IMR-90 (cell line): ENCODE measurements around the gene LPXN. TPM values are rescaled to one million over a fixed set of nuclear protein-coding genes. Genes with fewer than 3 reads are reported as not detected.

Experiments used
- ATAC-seq: fragments of 200-7000 bp; cut with Tn5 transposase; 2 replicates; pipeline ENCODE4 v1.9.1; 2020; ENCODE audit warnings: low read depth, mild to moderate bottlenecking, moderate library complexity
- BruUV-seq: library from RNA; stranded (reverse); fragments of 400-500 nt; replicated peaks from 2 replicates; lab custom pipeline; 2021; lab: Mats Ljungman, UMichigan
- CTCF ChIA-PET: fragments of 300-600 bp; formaldehyde crosslinking; extraction: SDS; loops from one replicate; lab custom pipeline; 2021; ENCODE audit warnings: antibody characterized with exemption; lab: Yijun Ruan, JAX
- POLR2A ChIA-PET: fragments of 300-600 bp; sonication (Branson Sonifier 250); formaldehyde crosslinking; loops from one replicate; lab custom pipeline; 2022; ENCODE audit warnings: antibody characterized with exemption; ENCODE audit not compliant: unreplicated experiment; lab: Charles Lee
- DNase-seq: peaks from one replicate; pipeline ENCODE4 v3.0.0; 2013
- H2AFZ ChIP-seq: replicated peaks from 2 replicates; pipeline ENCODE3; 2013; ENCODE audit warnings: low read length, mild to moderate bottlenecking; ENCODE audit not compliant: poor library complexity
- H2AK5ac ChIP-seq: 2 replicates; pipeline ENCODE4 v1.6.1; 2013; ENCODE audit warnings: low read depth, low read length, inconsistent platforms
- H2AK9ac ChIP-seq: replicated peaks from 2 replicates; pipeline ENCODE3; 2013; ENCODE audit warnings: mild to moderate bottlenecking, low read depth, low read length, moderate library complexity; ENCODE audit not compliant: poor library complexity
- H2BK120ac ChIP-seq: 2 replicates; pipeline ENCODE4 v1.6.1; 2013; ENCODE audit warnings: low read depth, low read length, inconsistent platforms
- H2BK15ac ChIP-seq: 3 replicates; pipeline ENCODE4 v1.6.1; 2013; ENCODE audit warnings: low read depth, low read length, inconsistent platforms
- H2BK20ac ChIP-seq: 2 replicates; pipeline ENCODE4 v1.6.1; 2013; ENCODE audit warnings: low read depth, mild to moderate bottlenecking, inconsistent platforms, low read length, moderate library complexity
- H2BK5ac ChIP-seq: 2 replicates; pipeline ENCODE4 v1.6.1; 2013; ENCODE audit warnings: mild to moderate bottlenecking, low read depth, low read length, inconsistent platforms; ENCODE audit not compliant: poor library complexity, severe bottlenecking
- H3K14ac ChIP-seq: replicated peaks from 2 replicates; pipeline ENCODE4 v1.6.1; 2013; ENCODE audit warnings: low read depth, low read length, inconsistent platforms
- H3K18ac ChIP-seq: 2 replicates; pipeline ENCODE4 v1.6.1; 2013; ENCODE audit warnings: low read depth, low read length, control low read depth
- H3K23ac ChIP-seq: 2 replicates; pipeline ENCODE4 v1.6.1; 2013; ENCODE audit warnings: low read depth, low read length, inconsistent platforms
- H3K27ac ChIP-seq: 2 replicates; pipeline ENCODE4 v1.5.1; 2013; ENCODE audit warnings: mild to moderate bottlenecking, control low read depth, low read length; ENCODE audit not compliant: insufficient read depth
- H3K27me3 ChIP-seq: 2 replicates; pipeline ENCODE4 v1.6.1; 2013; ENCODE audit warnings: low read length; ENCODE audit not compliant: control insufficient read depth, insufficient read depth
- H3K36me3 ChIP-seq: 2 replicates; pipeline ENCODE4 v1.6.1; 2013; ENCODE audit warnings: low read length, mixed read lengths; ENCODE audit not compliant: control insufficient read depth, insufficient read depth
- H3K4ac ChIP-seq: 2 replicates; pipeline ENCODE4 v1.6.1; 2013; ENCODE audit warnings: low read depth, low read length, inconsistent platforms
- H3K4me1 ChIP-seq: 2 replicates; pipeline ENCODE4 v1.6.1; 2013; ENCODE audit warnings: low read length, mixed read lengths; ENCODE audit not compliant: control insufficient read depth, insufficient read depth
- H3K4me2 ChIP-seq: 2 replicates; pipeline ENCODE4 v1.6.1; 2013; ENCODE audit warnings: low read depth, mild to moderate bottlenecking, control low read depth, low read length, moderate library complexity
- H3K4me3 ChIP-seq: 2 replicates; pipeline ENCODE4 v1.5.1; 2013; ENCODE audit warnings: low read depth, mild to moderate bottlenecking, control low read depth, low read length, moderate library complexity; ENCODE audit not compliant: insufficient read depth
- H3K56ac ChIP-seq: 2 replicates; pipeline ENCODE4 v1.6.1; 2013; ENCODE audit warnings: low read length, inconsistent platforms; ENCODE audit not compliant: insufficient read depth; ENCODE audit errors: extremely low read depth
- H3K79me1 ChIP-seq, 2 experiments: 2 replicates each; pipeline ENCODE4 v1.6.1; 2013; ENCODE audit warnings: low read length in 2 of 2, inconsistent platforms in 1 of 2, low read depth in 1 of 2
- H3K9ac ChIP-seq: 2 replicates; pipeline ENCODE4 v1.6.1; 2013; ENCODE audit warnings: low read depth, low read length, control low read depth
- H3K9me1 ChIP-seq: 2 replicates; pipeline ENCODE4 v1.6.1; 2013; ENCODE audit warnings: low read length, inconsistent platforms; ENCODE audit not compliant: insufficient read depth
- H3K9me3 ChIP-seq: 2 replicates; pipeline ENCODE4 v1.6.1; 2013; ENCODE audit warnings: low read length; ENCODE audit not compliant: control insufficient read depth, insufficient read depth
- H4K20me1 ChIP-seq: 2 replicates; pipeline ENCODE4 v1.6.1; 2013; ENCODE audit warnings: low read length, inconsistent platforms; ENCODE audit not compliant: insufficient read depth
- H4K5ac ChIP-seq: 2 replicates; pipeline ENCODE4 v1.6.1; 2013; ENCODE audit warnings: mild to moderate bottlenecking, low read depth, low read length, control low read depth
- H4K8ac ChIP-seq, 2 experiments: 2 replicates each; pipeline ENCODE4 v1.6.1; 2013; ENCODE audit warnings: low read depth in 2 of 2, low read length in 2 of 2, control low read depth in 1 of 2, inconsistent platforms in 1 of 2
- H4K91ac ChIP-seq: 2 replicates; pipeline ENCODE4 v1.6.1; 2013; ENCODE audit warnings: low read depth, low read length, inconsistent platforms; ENCODE audit not compliant: insufficient read depth
- BHLHE40 ChIP-seq: fragments of 150-350 bp; IDR thresholded peaks from 2 replicates; pipeline ENCODE4 v1.6.1; 2016; ENCODE audit warnings: mild to moderate bottlenecking, low read depth, low read length
- CHD1 ChIP-seq: IDR thresholded peaks from 2 replicates; pipeline ENCODE4 v1.6.1; 2012; ENCODE audit warnings: low read depth, low read length, improper control_type of control experiment
- MAFK ChIP-seq: IDR thresholded peaks from 2 replicates; pipeline ENCODE4 v1.6.1; 2012; ENCODE audit warnings: low read depth, low read length, improper control_type of control experiment
- USF2 ChIP-seq: fragments of 150-350 bp; IDR thresholded peaks from 2 replicates; pipeline ENCODE4 v1.6.1; 2017; ENCODE audit warnings: mild to moderate bottlenecking, antibody characterized with exemption, low read length, low read depth
- dilution Hi-C: fragments of 300-500 bp; cut with HindIII; formaldehyde crosslinking; loops from one replicate; pipeline ENCODE4 v1.14.3; 2018; ENCODE audit warnings: low sequenced_read_pairs; ENCODE audit not compliant: unreplicated experiment
- in situ Hi-C: fragments of 300-500 bp; cut with MboI; formaldehyde crosslinking; loops from 3 replicates; pipeline ENCODE4 v1.14.3; 2019; ENCODE audit warnings: low sequenced_read_pairs, inconsistent platforms, mixed read lengths
- intact Hi-C: fragments of 100-400 bp; cut with micrococcal nuclease; formaldehyde crosslinking; loops from 2 replicates; pipeline ENCODE4 v1.10.0; 2022
- polyA plus RNA-seq, 3 experiments: library from polyadenylated mRNA; depleted of rRNA; stranded (reverse); fragments of >200 nt; gene quantifications; 2 replicates each; pipeline ENCODE4 v1.2.3, GENCODE V29; 2012; ENCODE audit warnings: low replicate concordance in 1 of 3
- total RNA-seq: library from RNA; depleted of rRNA; stranded (reverse); fragments of >200 nt; gene quantifications from 2 replicates; pipeline ENCODE4 v1.2.3, GENCODE V29; 2012

Gene LPXN
- total and polyA plus RNA-seq, 2 of the 4 experiments (the other 2 are of a cell fraction) = 13.4 to 15.7 TPM

GRCh38 chr11:58487170-58487569 is 88.5 kb downstream of the LPXN start:
- Histone ChIP-seq H3K9me3 (no peaks in the 10 kb centered on the region; the same call in 1 of the 2 replicates), H2BK120ac (no peak overlapping the region), H4K20me1 (no peaks in the 10 kb centered on the region), H3K79me1 (no peaks in the 10 kb centered on the region), H4K5ac (no peak overlapping the region), H2BK20ac (no peak overlapping the region), H3K4me3 (no peak overlapping the region), H3K4me2 (no peak overlapping the region), H3K23ac (no peak overlapping the region), H4K91ac (no peak overlapping the region), H3K14ac (no peak overlapping the region), H3K4ac (no peak overlapping the region), H3K9me1 (no peaks in the 10 kb centered on the region), H3K36me3 (no peaks in the 10 kb centered on the region), H3K56ac (no peak overlapping the region), H3K4me1 (no peaks in the 10 kb centered on the region), H2AFZ (no peak overlapping the region), H3K27me3 (no peaks in the 10 kb centered on the region), H3K27ac (no peak overlapping the region), H3K18ac (peak overlapping the region; percentile 9; the same call in 1 of the 2 replicates), H2AK9ac (no peak overlapping the region), H2BK15ac (no peak overlapping the region), H2BK5ac (no peak overlapping the region), H2AK5ac (0 out of 2 replicates have a peak overlapping the region, but pooled peaks have one; percentile 24), H4K8ac (no peak overlapping the region), H3K9ac (no peak overlapping the region)
- ChIA-PET CTCF (no interaction called here), POLR2A (no interaction called here)
- BruUV-seq = no TSS peak
- no peak for DNase-seq
- ATAC-seq = no peak
- intact Hi-C loops (no loop called here), dilution Hi-C loops (no loop called here), in situ Hi-C loops (no loop called here)
- TF ChIP-seq USF2 (no peak), BHLHE40 (no peak), MAFK (no peak), CHD1 (no peak)
